Activated B cell treated with CpG ODN at 0.5 μM for 24 hours (primary cell): ENCODE data around the gene CCBE1. TPM values are rescaled to one million over a fixed set of nuclear protein-coding genes. Genes with fewer than 3 reads are reported as not detected.

Source experiments
- ATAC-seq: fragments of 200-7000 bp; cut with Tn5 transposase; one replicate; pipeline ENCODE4 v1.10.0; 2021; ENCODE audit warnings: low read depth, mild to moderate bottlenecking, moderate library complexity
- CTCF ChIA-PET: fragments of 350-600 bp; sonication (Branson Sonifier 250); formaldehyde crosslinking; loops from one replicate; lab custom pipeline; 2021; ENCODE audit warnings: antibody characterized with exemption; lab: Charles Lee
- POLR2A ChIA-PET: fragments of 350-600 bp; sonication (Branson Sonifier 250); formaldehyde crosslinking; loops from one replicate; lab custom pipeline; 2021; ENCODE audit warnings: antibody characterized with exemption; lab: Charles Lee
- DNase-seq: peaks from one replicate; pipeline ENCODE4 v3.0.0; 2022
- H3K27ac Mint-ChIP-seq: one replicate; pipeline ENCODE4 v1.8.0; 2020; ENCODE audit warnings: mixed read lengths
- H3K27me3 Mint-ChIP-seq: one replicate; pipeline ENCODE4 v1.8.0; 2021; ENCODE audit warnings: mixed read lengths
- H3K36me3 Mint-ChIP-seq: one replicate; pipeline ENCODE4 v1.8.0; 2021; ENCODE audit warnings: low read depth, mixed read lengths
- H3K4me1 Mint-ChIP-seq: one replicate; pipeline ENCODE4 v1.8.0; 2021; ENCODE audit warnings: mixed read lengths
- H3K4me3 Mint-ChIP-seq: one replicate; pipeline ENCODE4 v1.8.0; 2020; ENCODE audit warnings: mild to moderate bottlenecking, mixed read lengths
- H3K9me3 Mint-ChIP-seq: one replicate; pipeline ENCODE4 v1.8.0; 2020; ENCODE audit warnings: mixed read lengths
- CTCF ChIP-seq: fragments of 200-600 bp; IDR thresholded peaks from one replicate; pipeline ENCODE4 v1.8.0; 2022; ENCODE audit warnings: antibody characterized with exemption, mild to moderate bottlenecking
- intact Hi-C: fragments of 100-400 bp; cut with micrococcal nuclease; formaldehyde crosslinking; loops from one replicate; pipeline ENCODE4 v1.15.1; 2024
- total RNA-seq: library from RNA; stranded (reverse); gene quantifications from 2 replicates; pipeline ENCODE4 v1.2.3, GENCODE V29; 2022

CCBE1 gene
- total RNA-seq, 1 donor from 2014 or later = 0.04 TPM

DNA sequence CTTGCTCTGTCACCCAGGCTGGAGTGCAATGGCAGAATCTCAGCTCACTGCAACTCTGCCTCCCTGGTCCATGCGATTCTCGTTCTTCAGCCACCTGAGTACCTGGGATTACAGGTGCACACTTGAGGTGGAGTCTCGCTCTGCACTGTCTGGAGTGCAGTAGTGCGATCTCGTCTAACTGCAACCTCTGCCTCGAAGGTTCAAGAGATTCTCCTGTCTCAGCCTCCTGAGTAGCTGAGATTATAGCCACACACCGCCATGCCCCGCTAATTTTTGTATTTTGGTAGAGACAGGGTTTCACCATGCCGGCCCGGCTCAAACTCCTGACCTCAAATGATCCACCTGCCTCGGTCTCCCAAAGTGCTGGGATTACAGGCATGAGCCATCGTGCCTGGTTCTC lies 83.3 kb downstream of the CCBE1 start:
- POLR2A ChIA-PET = no interaction called here
- H3K36me3 Mint-ChIP-seq = no peaks in the 10 kb centered on the region

GRCh38 chr18:59612381-59612780 lies 84.8 kb downstream of the CCBE1 start:
- ChIA-PET POLR2A (no interaction called here), CTCF (no interaction called here)
- Mint-ChIP-seq H3K36me3 (no peaks in the 10 kb centered on the region), H3K9me3 (no peaks in the 10 kb centered on the region), H3K4me3 (no peak overlapping the region), H3K27ac (no peak overlapping the region), H3K4me1 (no peaks in the 10 kb centered on the region), H3K27me3 (no peaks in the 10 kb centered on the region)
- DNase-seq = no peak
- ATAC-seq = no peak
- intact Hi-C loops = no loop called here
- TF ChIP-seq CTCF = no peak

More for the DNA sequence above, 83.3 kb downstream of the CCBE1 start:
- ATAC-seq = no peak
- no peaks in the 10 kb centered on the region for H3K9me3 Mint-ChIP-seq
- no peaks in the 10 kb centered on the region for H3K27me3 Mint-ChIP-seq
- H3K27ac Mint-ChIP-seq = no peak overlapping the region
- no peak for DNase-seq
- CTCF ChIA-PET = no interaction called here
- intact Hi-C loops = no loop called here
- no peak for TF ChIP-seq CTCF
- no peaks in the 10 kb centered on the region for H3K4me1 Mint-ChIP-seq
- H3K4me3 Mint-ChIP-seq = no peak overlapping the region

DNA sequence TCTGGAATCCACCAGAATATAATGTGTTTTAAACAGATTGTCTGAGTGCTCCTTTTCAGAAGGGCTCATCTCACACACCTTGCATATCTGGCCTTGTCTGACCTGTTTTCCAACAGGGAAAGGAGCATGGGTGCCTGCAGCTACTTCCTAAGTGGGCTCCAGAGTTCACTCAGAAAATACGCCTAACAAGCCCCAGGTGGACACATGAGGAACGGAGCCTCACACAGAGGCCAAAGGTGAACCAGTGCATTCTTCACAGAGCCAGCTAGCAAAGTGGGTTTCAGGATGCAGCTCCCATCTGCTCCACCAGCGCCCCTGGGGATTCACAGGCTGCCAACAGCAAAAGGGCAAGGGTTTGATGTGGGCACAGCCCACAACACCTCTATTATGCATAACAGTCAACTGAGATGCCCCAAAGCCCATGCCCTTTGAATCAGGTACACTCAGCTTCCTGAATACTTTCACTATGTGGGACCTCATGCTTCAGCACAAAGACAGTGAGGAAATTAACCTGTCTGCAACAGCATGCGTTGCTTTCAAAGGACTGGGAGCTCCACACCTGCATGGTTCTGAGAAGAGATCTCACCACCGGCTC lies 86.6 kb downstream of the CCBE1 start:
- CTCF ChIA-PET = no interaction called here
- Mint-ChIP-seq H3K4me1 (no peaks in the 10 kb centered on the region), H3K4me3 (no peak overlapping the region), H3K36me3 (no peaks in the 10 kb centered on the region), H3K9me3 (no peaks in the 10 kb centered on the region), H3K27me3 (no peaks in the 10 kb centered on the region), H3K27ac (no peak overlapping the region)
- POLR2A ChIA-PET = no interaction called here
- DNase-seq (no peak), ATAC-seq (no peak)
- intact Hi-C loops = no loop called here
- no peak for TF ChIP-seq CTCF

- no peaks in the 10 kb centered on the region for H3K36me3 Mint-ChIP-seq
- no peak overlapping the region for H3K27ac Mint-ChIP-seq
- DNase-seq = no peak
- peaks cover 2% of the 10 kb centered on the region for H3K27me3 Mint-ChIP-seq
- H3K4me1 Mint-ChIP-seq = no peaks in the 10 kb centered on the region
- H3K9me3 Mint-ChIP-seq = no peaks in the 10 kb centered on the region
- intact Hi-C loops = no loop called here
- TF ChIP-seq CTCF = no peak
- no peak overlapping the region for H3K4me3 Mint-ChIP-seq
- ATAC-seq = no peak
- ChIA-PET POLR2A (no interaction called here), CTCF (no interaction called here)
Observed at GRCh38 chr18:59609654-59610053, 87.6 kb downstream of the CCBE1 start.

DNA sequence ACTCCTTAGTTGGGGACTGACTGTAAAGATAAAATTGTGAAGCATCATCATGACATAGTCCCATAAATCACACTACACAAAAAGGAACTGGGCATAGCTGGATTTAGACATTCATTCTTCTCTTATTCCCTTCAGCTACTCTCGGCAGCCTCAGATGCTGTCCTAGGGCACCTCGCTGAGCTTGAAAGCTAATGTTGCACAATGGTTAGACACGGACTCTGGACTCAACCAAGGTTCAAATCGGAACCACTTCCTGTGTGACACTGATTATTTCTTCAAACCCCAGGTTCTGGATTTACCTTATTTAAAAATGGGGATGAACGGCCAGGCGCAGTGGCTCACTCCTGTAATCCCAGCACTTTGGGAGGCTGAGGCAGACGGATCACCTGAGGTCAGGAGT lies 89.8 kb downstream of the CCBE1 start:
- no peak for DNase-seq
- intact Hi-C loops = no loop called here
- H3K36me3 Mint-ChIP-seq = no peaks in the 10 kb centered on the region
- peaks cover 2% of the 10 kb centered on the region for H3K27me3 Mint-ChIP-seq
- ATAC-seq = no peak
- CTCF ChIA-PET = no interaction called here
- H3K4me3 Mint-ChIP-seq = no peak overlapping the region
- H3K27ac Mint-ChIP-seq = no peak overlapping the region
- POLR2A ChIA-PET = no interaction called here
- no peaks in the 10 kb centered on the region for H3K4me1 Mint-ChIP-seq
- TF ChIP-seq CTCF = no peak
- no peaks in the 10 kb centered on the region for H3K9me3 Mint-ChIP-seq
